Stomach smooth muscle (tissue), 2 donors: Measurements from ENCODE around the gene RBMXL3.

ENCODE experiments used
- H3K27ac ChIP-seq: one replicate; pipeline ENCODE4 v1.7.0; 2013; ENCODE audit warnings: mild to moderate bottlenecking, low read length, inconsistent platforms
- H3K27me3 ChIP-seq, 2 donors: one replicate each; pipeline ENCODE4 v1.7.0; 2013; ENCODE audit warnings: low read length in 2 of 2; ENCODE audit not compliant: insufficient read depth in 2 of 2, control insufficient read depth in 1 of 2
- H3K36me3 ChIP-seq, 2 donors: one replicate each; pipeline ENCODE4 v1.7.0; 2013; ENCODE audit warnings: low read length in 2 of 2; ENCODE audit not compliant: control insufficient read depth in 2 of 2, insufficient read depth in 2 of 2
- H3K4me1 ChIP-seq: one replicate; pipeline ENCODE4 v1.7.0; 2013; ENCODE audit warnings: low read length; ENCODE audit not compliant: control insufficient read depth, insufficient read depth
- H3K4me3 ChIP-seq, 2 donors: one replicate each; pipeline ENCODE4 v1.7.0; 2013; ENCODE audit warnings: low read length in 2 of 2
- H3K9ac ChIP-seq, 2 donors: one replicate each; pipeline ENCODE4 v1.7.0; 2013; ENCODE audit warnings: low read length in 2 of 2, mild to moderate bottlenecking in 1 of 2
- H3K9me3 ChIP-seq, 2 donors: one replicate each; pipeline ENCODE4 v1.7.0; 2013; ENCODE audit warnings: low read length in 2 of 2; ENCODE audit not compliant: control insufficient read depth in 2 of 2
- donor health status: healthy.
- donor health status: Pancreatic carcinoma.

The RBMXL3 gene

GRCh38 chrX:115233497-115234455, 44.6 kb downstream of the RBMXL3 start, which contains the start of gene LRCH2:
Gene LRCH2, minus strand, starts transcription at chrX:115234096. Its CDS starts 55 bp downstream, at chrX:115234041.
- peak within 1 kb of the TSS; percentile 31 to 48 for H3K9ac ChIP-seq

GRCh38 chrX:115234461-115234860, 45.3 kb downstream of the RBMXL3 start:
- peak overlapping the region; percentile 71 to 76 for H3K4me3 ChIP-seq
- H3K4me1 ChIP-seq = no peaks in the 10 kb centered on the region
- no peak overlapping the region for H3K9ac ChIP-seq
- H3K27me3 ChIP-seq = peaks cover 0 to 5% of the 10 kb centered on the region in 2 donors
- no peaks in the 10 kb centered on the region for H3K36me3 ChIP-seq
- H3K9me3 ChIP-seq = no peaks in the 10 kb centered on the region
- no peak overlapping the region for H3K27ac ChIP-seq

More at GRCh38 chrX:115233497-115234455, 44.6 kb downstream of the RBMXL3 start, which contains the start of gene LRCH2:
- Histone ChIP-seq H3K27ac (no peak within 1 kb of the TSS), H3K4me3 (peak within 1 kb of the TSS; percentile 71 to 76), H3K9me3 (no peaks in the 10 kb centered on the region), H3K4me1 (no peaks in the 10 kb centered on the region), H3K27me3 (peaks cover 0 to 5% of the 10 kb centered on the region in 2 donors), H3K36me3 (no peaks in the 10 kb centered on the region)

GRCh38 chrX:115236560-115236959, 47.4 kb downstream of the RBMXL3 start:
- no peak overlapping the region for H3K9ac ChIP-seq

GRCh38 chrX:115237056-115237455, 47.8 kb downstream of the RBMXL3 start:
- Histone ChIP-seq H3K9ac (no peak overlapping the region), H3K27ac (no peak overlapping the region), H3K36me3 (no peaks in the 10 kb centered on the region), H3K9me3 (no peaks in the 10 kb centered on the region), H3K4me1 (no peaks in the 10 kb centered on the region), H3K27me3 (peaks cover 0 to 6% of the 10 kb centered on the region in 2 donors), H3K4me3 (no peak overlapping the region)

More at GRCh38 chrX:115236560-115236959, 47.4 kb downstream of the RBMXL3 start:
- Histone ChIP-seq H3K9me3 (no peaks in the 10 kb centered on the region), H3K4me3 (no peak overlapping the region), H3K27me3 (peaks cover 0 to 6% of the 10 kb centered on the region in 2 donors), H3K36me3 (no peaks in the 10 kb centered on the region), H3K27ac (no peak overlapping the region), H3K4me1 (no peaks in the 10 kb centered on the region)
